Fibroblast of upper back skin (primary cell): ENCODE measurements around the gene PLA2G15.

Experiments used
- DNase-seq: peaks from one replicate; pipeline ENCODE4 v3.0.0-alpha.2; 2013

PLA2G15 gene

GRCh38 chr16:68233085-68233834 lies 11.9 kb upstream of the PLA2G15 start:
- no peak for DNase-seq

DNA sequence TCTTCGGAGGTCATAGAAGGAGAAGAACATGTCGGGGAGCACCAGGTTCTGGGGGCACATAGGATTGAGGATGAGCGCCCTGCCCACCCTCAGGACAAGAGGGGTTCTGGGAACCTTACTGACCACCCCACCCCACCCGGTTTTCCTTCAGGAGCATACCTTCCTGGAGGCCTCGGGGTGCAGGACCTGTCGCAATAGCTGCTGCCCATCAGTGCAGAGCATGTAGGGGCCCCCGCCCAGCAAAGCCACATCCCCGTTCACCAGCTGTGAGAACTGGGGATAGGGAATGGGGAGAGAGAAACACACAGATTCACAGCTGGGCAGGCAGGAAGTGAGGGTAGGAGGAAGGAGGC lies 11.4 kb upstream of the PLA2G15 start:
- DNase-seq = no peak

DNA sequence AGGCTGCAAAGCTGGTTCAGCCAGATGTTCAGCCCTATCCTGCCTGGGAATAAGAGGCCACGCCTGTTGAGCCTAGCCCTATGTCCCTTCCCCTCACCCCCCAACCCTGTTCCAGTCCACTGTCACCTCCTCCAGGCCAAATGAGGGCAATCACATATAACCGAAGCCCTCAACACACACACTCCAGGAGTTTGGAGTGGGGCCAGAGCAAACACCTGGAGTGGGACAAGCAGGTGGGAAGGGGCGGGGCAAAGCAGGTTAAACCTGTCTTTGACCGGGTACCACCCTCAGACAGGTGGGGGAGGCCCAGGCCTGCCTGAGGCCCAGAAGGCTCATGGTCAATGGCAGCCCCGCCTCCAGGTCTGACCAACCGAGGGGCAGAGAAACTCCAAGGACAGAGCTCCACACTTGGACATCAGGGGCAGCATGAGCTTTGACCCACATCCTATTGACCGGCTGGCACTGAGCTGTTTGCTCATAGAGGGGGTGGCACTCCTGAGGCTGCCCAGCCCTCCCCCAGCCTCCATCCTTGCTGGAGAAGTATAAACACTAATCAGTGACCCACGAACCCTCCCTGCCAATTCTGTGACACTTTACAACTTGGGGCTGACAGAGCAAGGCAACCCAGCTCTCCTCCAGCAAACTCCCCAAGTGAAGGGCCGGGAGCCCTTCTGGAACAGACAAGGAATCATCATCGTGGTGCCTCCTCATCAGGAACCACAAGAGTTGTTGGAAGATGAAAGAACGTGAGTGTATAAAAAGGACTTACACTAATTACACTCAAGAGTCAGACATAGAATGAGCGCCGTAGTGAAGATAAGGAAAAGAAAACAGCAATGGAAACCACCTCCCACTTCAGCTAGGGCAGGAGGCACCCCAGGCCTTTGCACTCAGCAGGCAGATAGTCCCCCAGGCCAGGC lies 10.7 kb upstream of the PLA2G15 start:
- DNase-seq = no peak

DNA sequence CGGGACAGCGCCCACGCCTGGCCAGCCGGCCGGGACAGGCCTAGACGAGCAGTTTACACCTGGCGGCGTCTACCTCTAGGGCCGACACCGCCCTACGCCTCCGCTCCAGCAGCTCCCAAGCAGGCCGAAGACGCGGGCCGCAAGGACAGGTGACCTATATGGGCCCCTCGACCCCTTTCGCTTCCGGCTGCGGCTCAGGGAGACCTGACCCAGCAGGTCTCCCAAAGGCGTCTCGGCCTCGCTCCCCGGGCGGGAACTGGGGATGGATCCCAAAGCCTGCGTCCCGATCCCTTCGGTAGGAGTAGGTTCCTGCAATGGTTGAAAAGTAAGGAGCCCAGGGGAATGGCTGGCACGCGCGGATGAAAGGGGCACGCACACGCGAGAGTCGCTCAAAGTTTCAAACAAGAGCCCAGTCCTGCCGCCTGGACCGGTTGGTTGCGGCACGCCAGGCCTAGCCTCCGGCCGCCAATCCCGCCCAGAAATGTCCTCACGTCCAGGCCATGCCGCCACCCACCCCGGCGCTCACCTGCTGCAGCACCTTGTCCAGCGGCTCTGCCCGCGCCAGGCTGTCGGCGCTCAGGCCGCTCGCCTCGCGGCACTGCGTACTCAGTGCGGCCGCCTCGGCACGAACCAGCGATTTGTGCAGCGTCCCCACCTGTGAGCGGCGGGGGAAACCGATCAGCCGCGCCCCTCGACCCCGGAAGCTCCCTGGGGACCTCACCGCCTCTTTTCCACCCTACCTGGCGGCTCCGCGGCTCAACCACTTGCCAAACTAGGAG lies 9.9 kb upstream of the PLA2G15 start:
- no peak for DNase-seq

GRCh38 chr16:68235887-68236136 lies 9.4 kb upstream of the PLA2G15 start, which contains the start of gene ESRP2:
Gene ESRP2 (minus strand): TSS chr16:68236127. CDS start chr16:68236045, 82 bp downstream.
- DNase-seq = no peak

DNA sequence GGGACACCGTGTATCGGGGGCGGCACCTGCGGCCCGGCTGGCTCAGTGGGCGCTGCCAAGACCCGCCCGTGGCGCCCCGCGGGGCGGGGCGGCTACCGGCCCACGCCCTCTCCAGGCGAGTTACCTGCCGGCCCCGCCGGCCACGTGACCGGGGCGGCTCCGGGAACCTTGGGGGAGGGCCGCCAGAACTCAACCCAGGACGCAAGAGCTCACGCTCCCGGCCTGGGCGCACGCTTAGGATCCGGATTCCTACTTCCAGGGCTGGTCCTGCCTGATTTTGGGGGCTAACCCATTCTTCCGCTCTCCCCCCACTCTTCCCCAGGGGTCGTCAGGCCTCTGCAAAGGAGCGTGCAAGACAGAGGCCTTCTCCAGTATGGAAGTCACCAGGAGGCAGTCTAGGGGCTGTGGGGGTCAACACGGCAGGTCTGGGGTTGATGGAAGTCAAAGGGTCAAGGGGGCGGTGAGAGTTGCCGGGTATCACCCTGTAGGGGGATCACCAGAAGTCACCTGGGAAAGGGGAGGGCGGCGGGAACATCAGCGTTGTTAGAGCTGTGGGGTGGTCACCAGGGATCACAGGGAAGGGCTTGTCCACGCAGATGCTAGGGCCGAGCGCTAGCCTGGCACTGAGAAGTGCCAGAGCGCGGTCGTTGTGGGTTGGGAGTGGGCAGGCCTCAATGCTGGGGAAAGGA lies 8.9 kb upstream of the PLA2G15 start:
- no peak for DNase-seq

- no peak for DNase-seq
Measured at GRCh38 chr16:68236826-68237242, 8.3 kb upstream of the PLA2G15 start.

DNA sequence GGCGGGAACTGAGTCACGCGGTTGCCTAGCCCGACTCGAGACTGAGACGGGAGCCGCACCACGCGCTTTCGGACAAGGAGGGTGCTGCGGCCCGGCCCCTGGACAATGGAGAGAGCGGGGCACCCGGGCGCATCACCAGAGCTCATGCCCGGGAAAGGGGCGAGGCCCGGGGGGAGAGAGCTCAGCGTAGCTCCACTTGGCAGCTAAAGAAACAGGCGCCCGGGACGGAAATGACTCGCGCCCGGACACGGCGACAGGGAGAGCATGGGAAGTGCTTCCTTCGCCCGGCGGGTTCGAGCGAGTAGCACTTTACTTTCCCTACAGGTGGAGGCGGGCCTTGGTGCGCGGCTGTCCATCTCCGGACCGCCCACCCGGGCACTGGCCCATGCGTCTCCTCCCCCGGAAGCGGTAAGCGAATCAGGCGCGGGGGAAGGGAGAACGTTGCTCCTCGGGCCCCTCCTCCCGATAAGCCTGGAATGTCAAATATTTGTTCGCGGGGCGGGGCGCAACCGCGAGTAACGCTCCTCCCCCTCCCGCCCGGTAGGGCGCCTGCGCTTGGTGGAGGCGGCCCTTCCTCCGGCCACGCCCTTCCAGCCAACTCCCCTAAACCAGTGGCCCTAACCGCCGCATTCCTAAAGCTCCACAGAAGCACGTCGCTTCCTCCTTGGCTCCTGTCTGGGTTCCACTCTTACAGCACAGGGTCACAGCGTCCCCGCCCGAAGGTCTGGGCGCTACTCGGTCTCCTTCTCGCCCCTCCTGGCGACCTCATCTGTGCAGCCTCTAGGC lies 7.7 kb upstream of the PLA2G15 start:
- peak; percentile 98 for DNase-seq

GRCh38 chr16:68238029-68238345 lies 7.2 kb upstream of the PLA2G15 start:
- no peak for DNase-seq

DNA sequence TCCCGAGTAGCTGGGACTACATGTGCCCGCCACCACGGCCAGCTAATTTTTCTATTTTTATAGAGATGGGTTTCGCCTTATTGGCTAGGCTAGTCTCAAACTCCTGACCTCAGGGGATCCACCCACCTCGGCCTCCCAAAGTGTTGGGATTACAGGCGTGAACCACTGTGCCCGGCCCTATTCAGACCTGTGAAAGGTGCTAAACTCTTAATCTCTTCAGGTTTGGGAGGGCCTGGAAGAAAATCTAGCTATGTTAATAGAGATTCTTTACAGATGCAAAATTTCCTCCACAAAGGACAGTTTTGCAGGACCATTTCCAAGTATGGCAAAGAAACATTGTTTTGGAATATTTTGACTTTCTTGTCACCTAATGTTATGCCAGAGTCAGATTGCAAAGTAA lies 3.1 kb upstream of the PLA2G15 start:
- DNase-seq = no peak

DNA sequence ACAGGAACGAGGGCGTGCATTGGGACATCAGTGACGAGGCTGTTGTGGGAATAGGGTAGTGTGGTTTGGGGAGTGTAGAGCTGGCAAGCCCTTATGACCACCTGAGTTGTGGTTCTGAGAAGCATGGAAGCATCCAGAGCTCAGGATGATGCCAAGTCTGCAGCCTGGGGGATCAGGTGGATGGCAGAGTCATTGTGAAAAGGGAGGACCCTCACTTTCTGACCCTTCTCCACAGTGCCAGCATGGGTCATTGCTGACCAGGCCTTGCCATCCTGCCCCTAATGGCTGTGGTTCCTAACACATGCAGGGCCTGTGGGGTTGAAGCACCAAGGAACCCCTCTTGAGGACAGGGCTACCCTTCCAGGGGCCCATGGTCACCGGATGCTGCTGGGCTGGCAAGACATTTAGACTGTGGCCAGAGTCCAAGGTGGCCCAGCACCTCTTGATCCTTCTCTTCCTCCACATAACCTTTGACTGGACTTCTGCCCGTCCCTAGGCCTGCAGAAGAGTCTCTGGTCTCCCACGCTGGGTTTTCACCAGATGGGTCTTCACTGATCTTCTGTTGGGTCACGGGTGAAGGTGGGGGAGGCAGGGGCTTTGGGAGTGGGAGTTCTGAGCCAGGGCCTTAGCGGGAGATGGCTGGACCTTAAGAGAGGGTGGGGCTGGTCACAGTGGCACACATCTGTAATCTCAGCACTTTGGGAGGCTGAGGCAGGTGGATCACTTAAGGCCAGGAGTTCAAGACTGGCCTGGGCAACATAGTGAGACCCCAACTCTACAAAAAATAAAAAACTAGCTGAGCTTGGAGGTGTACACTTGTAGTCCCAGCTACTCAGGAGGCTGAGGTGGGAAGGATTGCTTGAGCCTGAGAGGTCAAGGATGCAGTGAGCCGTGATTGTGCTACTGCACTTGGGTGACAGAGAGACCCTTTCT lies 2.0 kb upstream of the PLA2G15 start:
- no peak for DNase-seq

DNA sequence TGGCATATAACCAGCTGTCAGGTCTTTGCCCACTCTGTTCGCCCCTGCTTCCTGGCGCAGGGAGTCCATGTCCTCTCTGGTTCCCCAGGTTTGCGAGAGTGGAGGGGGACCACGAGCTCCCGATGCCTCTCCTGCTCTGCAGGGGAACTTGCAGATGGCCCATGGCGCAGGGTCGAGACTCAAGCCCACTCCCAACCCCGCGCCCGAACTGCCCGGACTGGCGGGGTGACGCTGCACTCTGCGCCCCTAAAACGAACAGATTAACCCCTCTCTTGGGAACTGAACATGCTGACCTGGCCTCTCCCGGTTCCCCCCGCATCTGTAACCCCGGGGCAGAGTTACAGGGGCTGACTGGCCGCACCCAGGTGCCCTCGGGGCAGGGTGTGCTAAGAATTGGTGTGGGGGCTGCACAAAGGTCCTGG lies 681 bp upstream of the PLA2G15 start:
- no peak for DNase-seq

DNA sequence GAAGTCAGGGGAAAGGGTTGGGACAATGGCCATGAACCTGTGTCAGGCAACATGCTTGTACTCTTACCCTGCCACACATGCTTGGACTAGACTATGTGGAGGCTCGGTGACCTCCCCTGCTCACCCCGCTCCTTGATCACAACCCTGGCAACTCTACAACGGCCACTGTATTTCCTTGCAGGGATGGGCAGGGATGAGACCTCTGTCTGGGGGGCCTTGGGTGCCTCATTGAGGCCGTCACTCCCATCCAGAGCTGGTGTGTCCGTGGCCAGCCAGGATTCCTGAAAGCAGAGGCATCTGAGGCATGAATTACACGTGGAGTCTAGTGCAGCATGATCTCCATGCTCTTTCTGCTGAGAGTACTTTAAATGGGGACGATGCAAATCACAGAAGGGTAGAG lies 948 bp downstream of the PLA2G15 start:
- DNase-seq = no peak

DNA sequence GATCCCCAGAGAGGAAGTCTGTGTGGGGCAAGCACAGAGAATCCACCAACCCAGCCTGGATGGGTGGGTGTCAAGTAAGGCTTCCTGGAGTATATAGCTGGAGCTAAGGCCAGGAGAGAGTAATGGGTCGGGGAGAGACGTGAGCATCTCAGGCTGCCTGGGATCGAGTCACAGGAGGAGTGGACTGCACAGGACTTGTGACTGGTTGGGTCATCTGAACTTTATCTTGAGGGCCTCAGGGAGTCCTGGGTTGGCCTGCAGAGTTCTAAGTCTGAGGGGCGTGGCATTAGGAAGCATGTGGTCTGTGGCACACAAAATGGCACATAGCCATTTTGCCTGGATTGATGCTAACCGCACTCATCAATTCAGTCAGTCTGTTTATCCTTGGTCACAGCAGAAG lies 1.5 kb downstream of the PLA2G15 start:
- no peak for DNase-seq

GRCh38 chr16:68247400-68247799 lies 2.2 kb downstream of the PLA2G15 start:
- DNase-seq = no peak

DNA sequence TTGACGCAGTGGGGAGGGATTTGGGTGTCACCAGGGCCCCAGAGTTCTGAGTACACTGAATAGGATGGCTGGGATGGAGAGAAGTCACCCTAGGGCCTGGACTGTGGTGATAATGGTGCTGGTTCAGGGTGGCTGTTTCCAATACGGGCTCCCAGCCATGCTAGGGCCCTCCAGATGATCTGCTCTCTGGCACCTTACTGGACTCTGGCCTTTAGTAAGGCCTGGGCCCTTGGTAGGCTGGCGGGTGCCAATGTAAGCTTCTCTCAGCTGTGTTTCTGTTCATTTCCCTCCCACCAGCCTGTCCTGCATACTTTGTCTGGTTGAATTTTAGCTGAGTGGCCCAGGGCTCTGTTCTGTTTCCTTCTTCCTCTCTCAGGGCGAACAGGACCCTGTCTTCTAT lies 2.8 kb downstream of the PLA2G15 start:
- DNase-seq = no peak

DNA sequence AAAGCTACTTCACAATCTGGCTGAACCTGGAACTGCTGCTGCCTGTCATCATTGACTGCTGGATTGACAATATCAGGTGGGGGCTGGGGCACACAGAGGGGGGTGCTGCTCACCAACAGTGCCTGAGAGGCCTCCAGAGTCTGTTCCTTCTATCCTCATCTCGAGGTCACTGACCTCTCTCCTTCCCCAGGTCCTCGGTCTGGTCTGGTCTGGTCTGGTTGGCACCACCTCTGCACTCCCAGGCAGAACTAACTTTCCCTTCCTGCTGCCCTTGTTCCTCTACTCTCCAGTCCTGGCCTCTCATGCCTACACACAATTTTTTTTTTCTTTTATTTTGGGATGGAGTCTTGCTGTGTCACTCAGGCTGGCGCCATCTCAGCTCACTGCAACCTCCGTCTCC lies 4.2 kb downstream of the PLA2G15 start:
- no peak for DNase-seq

GRCh38 chr16:68250951-68251350 lies 5.8 kb downstream of the PLA2G15 start:
- no peak for DNase-seq

DNA sequence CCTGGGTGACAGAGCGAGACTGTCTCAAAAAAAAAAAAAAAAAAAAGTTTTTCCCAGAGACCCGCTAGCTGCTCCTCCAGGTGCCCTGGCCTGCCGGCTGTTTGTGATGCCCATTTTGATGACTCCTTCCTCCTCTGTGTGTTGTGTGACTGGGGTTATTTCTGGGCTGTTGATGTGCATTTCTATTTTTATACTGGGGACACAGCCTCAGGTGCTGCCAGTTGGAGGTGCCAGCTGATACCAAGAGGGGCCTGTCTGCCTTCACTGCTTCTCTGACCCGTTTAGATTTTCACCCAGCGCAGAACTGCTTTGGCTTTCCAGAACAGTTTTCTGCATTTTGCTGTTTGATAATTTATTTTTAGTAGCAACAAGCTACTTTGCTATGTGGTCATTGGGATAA lies 6.7 kb downstream of the PLA2G15 start:
- DNase-seq = no peak

DNA sequence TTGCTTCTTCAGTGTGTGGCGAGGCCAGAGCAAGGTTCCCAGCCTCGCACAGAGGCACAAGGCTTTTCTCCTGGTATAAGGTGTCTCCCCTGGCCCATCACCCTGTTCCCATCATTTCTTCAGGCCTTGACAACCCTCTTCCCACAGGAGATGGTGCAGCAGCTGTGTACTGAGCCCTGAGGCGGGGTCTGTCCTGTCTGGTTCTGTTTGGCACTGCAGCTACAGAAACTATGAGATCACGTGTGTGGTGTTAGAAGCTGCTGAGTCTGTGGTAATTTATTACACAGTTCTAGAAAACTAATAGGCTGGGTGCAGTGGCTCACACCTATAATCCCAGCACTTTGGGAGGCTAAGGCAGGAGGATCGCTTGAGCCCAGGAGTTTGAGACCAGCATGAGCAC lies 7.2 kb downstream of the PLA2G15 start:
- DNase-seq = no peak

- DNase-seq = no peak
Measured at GRCh38 chr16:68253721-68254120, 8.5 kb downstream of the PLA2G15 start.
